Measurements from ENCODE around the gene PYGL. TPM values are rescaled to one million over a fixed set of nuclear protein-coding genes. Genes with fewer than 3 reads are reported as not detected.

The PYGL gene
- total and polyA plus RNA-seq, 2 donors (not counting 3 experiments of a cell fraction or from before 2014, with no cell fraction given): 15.1 to 45.7 TPM

DNA sequence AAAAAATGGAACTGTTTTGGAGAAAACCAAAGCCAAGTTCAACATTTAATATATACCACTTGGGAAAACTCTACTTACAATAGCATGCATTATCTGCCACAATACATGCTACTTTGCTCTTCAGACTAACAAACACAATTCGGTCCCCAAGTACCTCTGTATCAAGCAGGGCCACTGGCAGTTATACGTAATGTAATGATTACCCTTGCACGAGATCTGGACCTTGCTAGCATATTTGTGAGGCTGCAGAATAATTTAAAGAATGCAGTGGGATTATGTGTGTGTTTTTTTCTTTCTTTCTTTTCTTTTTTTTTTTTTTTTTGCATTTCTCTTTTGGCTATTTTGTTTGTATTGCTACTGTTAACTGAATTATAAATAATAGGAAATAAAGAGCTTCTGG, 22.8 kb upstream of the PYGL start:
- dilution Hi-C loops (cut with MboI; ENCODE audit: extremely low pct_ligation_motif_present, low sequenced_read_pairs): no loop called here
- CTCF ChIA-PET: interaction anchor here (0.6 kb wide), 1 partner anchor 1638 kb away, joined by 3 read pairs; no protein-coding TSS in a partner anchor
- TF ChIP-seq, protein P1, sequence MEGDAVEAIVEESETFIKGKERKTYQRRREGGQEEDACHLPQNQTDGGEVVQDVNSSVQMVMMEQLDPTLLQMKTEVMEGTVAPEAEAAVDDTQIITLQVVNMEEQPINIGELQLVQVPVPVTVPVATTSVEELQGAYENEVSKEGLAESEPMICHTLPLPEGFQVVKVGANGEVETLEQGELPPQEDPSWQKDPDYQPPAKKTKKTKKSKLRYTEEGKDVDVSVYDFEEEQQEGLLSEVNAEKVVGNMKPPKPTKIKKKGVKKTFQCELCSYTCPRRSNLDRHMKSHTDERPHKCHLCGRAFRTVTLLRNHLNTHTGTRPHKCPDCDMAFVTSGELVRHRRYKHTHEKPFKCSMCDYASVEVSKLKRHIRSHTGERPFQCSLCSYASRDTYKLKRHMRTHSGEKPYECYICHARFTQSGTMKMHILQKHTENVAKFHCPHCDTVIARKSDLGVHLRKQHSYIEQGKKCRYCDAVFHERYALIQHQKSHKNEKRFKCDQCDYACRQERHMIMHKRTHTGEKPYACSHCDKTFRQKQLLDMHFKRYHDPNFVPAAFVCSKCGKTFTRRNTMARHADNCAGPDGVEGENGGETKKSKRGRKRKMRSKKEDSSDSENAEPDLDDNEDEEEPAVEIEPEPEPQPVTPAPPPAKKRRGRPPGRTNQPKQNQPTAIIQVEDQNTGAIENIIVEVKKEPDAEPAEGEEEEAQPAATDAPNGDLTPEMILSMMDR (IDR thresholded peaks at IDR 0.05; ENCODE audit: extremely low read depth in 1 of 2, insufficient read depth in 1 of 2, low read depth in 1 of 2, low read length in 2 of 2): no peak
- no peak for TF ChIP-seq EZH2 (IDR thresholded peaks at IDR 0.05; ENCODE audit: borderline replicate concordance, low read depth, low read length, severe bottlenecking)
- TF ChIP-seq FOS (IDR thresholded peaks at IDR 0.05; ENCODE audit: borderline replicate concordance, insufficient read depth, low read length): no peak
- TF ChIP-seq GATA2 (IDR thresholded peaks at IDR 0.05; ENCODE audit: insufficient read depth, insufficient read length, low read depth, low read length): no peak
- no peak for TF ChIP-seq JUN (IDR thresholded peaks at IDR 0.05; ENCODE audit: borderline replicate concordance, insufficient read depth, insufficient read length, low read depth)
- TF ChIP-seq, protein P2, sequence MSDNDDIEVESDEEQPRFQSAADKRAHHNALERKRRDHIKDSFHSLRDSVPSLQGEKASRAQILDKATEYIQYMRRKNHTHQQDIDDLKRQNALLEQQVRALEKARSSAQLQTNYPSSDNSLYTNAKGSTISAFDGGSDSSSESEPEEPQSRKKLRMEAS (IDR thresholded peaks at IDR 0.05; ENCODE audit: insufficient read depth, insufficient read length): no peak
- no peak for TF ChIP-seq POLR2A (IDR thresholded peaks at IDR 0.05; ENCODE audit: low read depth, low read length)
- TF ChIP-seq POLR2AphosphoS5 (IDR thresholded peaks at IDR 0.05; ENCODE audit: insufficient read depth, low read depth, low read length): no peak
- TF ChIP-seq MYC (IDR thresholded peaks at IDR 0.05; ENCODE audit: low read depth, low read length): no peak
- peaks cover 3 to 7% of the 10 kb centered on the region in 2 experiments for H3K27me3 ChIP-seq (ENCODE audit: control insufficient read depth in 2 of 2, insufficient read depth in 2 of 2, low read length in 2 of 2)
- DNase-seq (ENCODE audit: low read depth, low spot score): no peak
- H3K4me3 ChIP-seq (replicated peaks in 1 of 3; ENCODE audit: insufficient read depth in 1 of 3, low read depth in 1 of 3, low read length in 3 of 3): no peak overlapping the region
- H3K9ac ChIP-seq (replicated peaks; ENCODE audit: extremely low read depth, insufficient read depth, low read length): no peak overlapping the region
- H2AFZ ChIP-seq (ENCODE audit: low read depth, low read length): no peak overlapping the region
- no peaks in the 10 kb centered on the region for H3K79me2 ChIP-seq (ENCODE audit: control insufficient read depth, insufficient read depth, low read length)
- no peak overlapping the region for H3K4me2 ChIP-seq (ENCODE audit: insufficient read depth, low read length)
- H3K4me1 ChIP-seq (ENCODE audit: control insufficient read depth, extremely low read depth, insufficient read depth, low read length): peaks cover 16% of the 10 kb centered on the region
- FAIRE-seq: no peak
- POLR2A ChIA-PET: no interaction called here
- intact Hi-C loops (cut with micrococcal nuclease): no loop called here
- H4K20me1 ChIP-seq (replicated peaks; ENCODE audit: control insufficient read depth, extremely low read depth, insufficient read depth, low read length): no peaks in the 10 kb centered on the region
- no peak overlapping the region for H3K27ac ChIP-seq (ENCODE audit: insufficient read depth, low read depth, low read length)
- no peaks in the 10 kb centered on the region for H3K36me3 ChIP-seq (ENCODE audit: control insufficient read depth in 2 of 2, extremely low read depth in 1 of 2, insufficient read depth in 2 of 2, low read length in 2 of 2)
- no peaks in the 10 kb centered on the region for H3K9me3 ChIP-seq (replicated peaks; ENCODE audit: control insufficient read depth, insufficient read depth, low read length)
- no peaks in the 10 kb centered on the region for H3K9me1 ChIP-seq (replicated peaks; ENCODE audit: control insufficient read depth, extremely low read depth, insufficient read depth, low read length)
- BruUV-seq (replicated peaks): no TSS peak
